Ovary (tissue), 9 donors: ENCODE data around the gene CCDC13. TPM values are rescaled to one million over a fixed set of nuclear protein-coding genes. Genes with fewer than 3 reads are reported as not detected.

ENCODE experiments used
- DNase-seq, 5 donors: peaks; one replicate each; pipeline ENCODE4 v3.0.0-alpha.2; 2019 to 2020
- H3K27ac ChIP-seq, 2 donors: fragments of 200-600 bp; one replicate each; pipeline versions ENCODE4 v1.5.1 to v1.8.0; 2019 to 2022
- H3K27me3 ChIP-seq: fragments of 200-600 bp; one replicate; pipeline ENCODE4 v1.8.0; 2022
- H3K36me3 ChIP-seq: fragments of 200-600 bp; sonication (generic); one replicate; pipeline ENCODE4 v1.5.1; 2019
- H3K4me1 ChIP-seq: one replicate; pipeline ENCODE4 v1.8.1; 2013; ENCODE audit warnings: mild to moderate bottlenecking, moderate library complexity; ENCODE audit not compliant: insufficient read depth
- H3K4me3 ChIP-seq: fragments of 200-600 bp; sonication (generic); one replicate; pipeline ENCODE4 v1.5.1; 2017
- H3K9me3 ChIP-seq, 2 donors: fragments of 200-600 bp in 1 of 2; sonication (generic) in 1 of 2; one replicate each; pipeline versions ENCODE4 v1.5.1 to v1.8.1; 2013 to 2019; ENCODE audit warnings: mild to moderate bottlenecking in 1 of 2, moderate library complexity in 1 of 2
- EP300 ChIP-seq: sonication (generic); formaldehyde crosslinking; IDR thresholded peaks from one replicate; pipeline ENCODE4 v1.6.1; 2017; ENCODE audit warnings: antibody characterized with exemption
- POLR2A ChIP-seq: fragments of 450-650 bp; IDR thresholded peaks from one replicate; pipeline ENCODE4 v1.6.1; 2017; ENCODE audit warnings: antibody characterized with exemption, mild to moderate bottlenecking, moderate library complexity
- WGBS, 3 donors: extraction: QIAGEN DNeasy Blood & Tissue Kit in 1 of 3; methylation state at CpG; one replicate each; pipeline versions ENCODE4 v1.1.5 to v1.1.7; 2013 to 2017; 5-methylcytosine and 5-hydroxymethylcytosine counted together
- intact Hi-C, 4 donors: fragments of 100-400 bp; cut with DNase I; formaldehyde crosslinking; loops; one replicate each; pipeline versions ENCODE4 v1.11.0 to v1.15.1; 2022 to 2023
- polyA plus RNA-seq, 2 donors: library from polyadenylated mRNA; stranded (reverse); fragments of 200-250 nt in 1 of 2; fragments of 350-450 nt in 1 of 2; fragmentation: Illumina TruSeq in 1 of 2; extraction: RNeasy Lipid Tissue Mini Kit (QIAGEN cat#74804) in 1 of 2; gene quantifications; one replicate each; pipeline ENCODE4 v1.2.3, GENCODE V29; 2013 to 2014
- total RNA-seq, 7 donors: library from RNA; depleted of rRNA in 2 of 7; stranded (reverse); fragments of >200 nt in 2 of 7; fragmentation: NEBNext Ultra II Directional in 3 of 7; extraction: Animal tissue kit (Norgen Biotek cat#: 25700) in 3 of 7; gene quantifications; one replicate each; pipeline versions ENCODE4 v1.1.0 to v1.2.4, GENCODE V29; 2016 to 2023
- TF ChIP-seq, protein P1 (sequence below), 3 donors: fragments of 450-650 bp in 2 of 3; fragments of 200-600 bp in 1 of 3; IDR thresholded peaks; one replicate each; pipeline versions ENCODE4 v1.5.1 to v1.8.0; 2016 to 2022; ENCODE audit warnings: antibody characterized with exemption in 3 of 3, mild to moderate bottlenecking in 1 of 3
- donor health status: DM: no; HTN: no; CAD: no; lungs with moderate emphysema.
- donor health status: DM: no; HTN: no; CAD: no.
- donor health status: Bipolar disorder and iron deficiency.
- donor health status: DM: yes; HTN: yes; CAD: no.
- donor health status: DM: no; HTN: no; CAD: no.
- donor health status: DM: yes; HTN: yes; CAD: no.

Gene CCDC13
- total and polyA plus RNA-seq, 9 donors, result 0.24 to 5.7 (median 0.75) TPM

DNA sequence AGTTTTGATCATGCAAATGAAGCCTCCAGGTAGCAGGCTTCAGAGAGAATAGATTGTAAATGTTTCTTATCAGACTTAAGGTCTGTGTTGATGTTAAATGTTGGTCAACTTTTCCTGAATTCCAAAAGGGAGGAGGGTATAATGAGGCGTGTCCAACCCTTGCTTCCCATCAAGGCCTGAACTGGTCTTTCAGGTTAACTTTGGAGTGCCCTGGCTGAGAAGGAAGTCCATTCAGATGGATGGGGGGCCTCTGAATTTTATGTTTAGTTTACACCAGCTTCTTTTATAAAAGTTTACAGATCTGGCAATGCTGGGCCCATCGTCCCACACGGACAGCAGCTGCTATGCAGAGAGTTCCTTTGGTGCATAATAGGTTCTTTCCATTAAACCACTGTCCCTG, 8.9 kb downstream of the CCDC13 start:
- H3K9me3 ChIP-seq, result no peaks in the 10 kb centered on the region
- no peak overlapping the region for H3K27ac ChIP-seq
- intact Hi-C loops, result no loop called here
- H3K27me3 ChIP-seq, result no peaks in the 10 kb centered on the region
- no peak for DNase-seq
- WGBS, 3 donors, result 78 to 81% (median 81%) methylated on average over 3 of the region's 3 CpGs
- no peak for TF ChIP-seq POLR2A
- TF ChIP-seq, protein P1, sequence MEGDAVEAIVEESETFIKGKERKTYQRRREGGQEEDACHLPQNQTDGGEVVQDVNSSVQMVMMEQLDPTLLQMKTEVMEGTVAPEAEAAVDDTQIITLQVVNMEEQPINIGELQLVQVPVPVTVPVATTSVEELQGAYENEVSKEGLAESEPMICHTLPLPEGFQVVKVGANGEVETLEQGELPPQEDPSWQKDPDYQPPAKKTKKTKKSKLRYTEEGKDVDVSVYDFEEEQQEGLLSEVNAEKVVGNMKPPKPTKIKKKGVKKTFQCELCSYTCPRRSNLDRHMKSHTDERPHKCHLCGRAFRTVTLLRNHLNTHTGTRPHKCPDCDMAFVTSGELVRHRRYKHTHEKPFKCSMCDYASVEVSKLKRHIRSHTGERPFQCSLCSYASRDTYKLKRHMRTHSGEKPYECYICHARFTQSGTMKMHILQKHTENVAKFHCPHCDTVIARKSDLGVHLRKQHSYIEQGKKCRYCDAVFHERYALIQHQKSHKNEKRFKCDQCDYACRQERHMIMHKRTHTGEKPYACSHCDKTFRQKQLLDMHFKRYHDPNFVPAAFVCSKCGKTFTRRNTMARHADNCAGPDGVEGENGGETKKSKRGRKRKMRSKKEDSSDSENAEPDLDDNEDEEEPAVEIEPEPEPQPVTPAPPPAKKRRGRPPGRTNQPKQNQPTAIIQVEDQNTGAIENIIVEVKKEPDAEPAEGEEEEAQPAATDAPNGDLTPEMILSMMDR (IDR thresholded peaks at IDR 0.05), result no peak
- TF ChIP-seq EP300, result no peak
- no peaks in the 10 kb centered on the region for H3K4me1 ChIP-seq
- H3K4me3 ChIP-seq, result no peak overlapping the region
- H3K36me3 ChIP-seq, result no peaks in the 10 kb centered on the region

DNA sequence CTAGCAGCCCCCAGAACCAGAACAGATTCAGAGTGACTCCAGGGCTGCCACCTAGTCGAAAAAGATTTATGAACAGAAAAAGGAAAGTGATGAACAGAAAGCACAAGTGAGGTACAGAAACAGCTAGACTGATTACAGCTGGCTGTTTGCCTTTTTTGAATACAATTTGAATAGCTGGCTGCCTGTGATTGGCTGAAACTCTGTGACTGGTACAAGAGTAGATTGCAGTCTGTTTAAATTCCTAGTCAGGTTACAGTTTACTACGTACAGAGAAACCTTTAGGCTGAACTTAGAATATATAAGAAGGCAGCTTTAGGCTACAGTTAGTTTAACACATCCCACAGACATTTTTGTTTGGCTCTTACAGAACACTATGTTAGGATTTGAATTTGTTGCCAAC, 10.0 kb downstream of the CCDC13 start:
- Histone ChIP-seq H3K4me3 (no peak overlapping the region), H3K27ac (no peak overlapping the region), H3K36me3 (no peaks in the 10 kb centered on the region), H3K27me3 (no peaks in the 10 kb centered on the region), H3K4me1 (no peaks in the 10 kb centered on the region), H3K9me3 (no peaks in the 10 kb centered on the region)
- no peak for DNase-seq
- TF ChIP-seq POLR2A, result no peak
- TF ChIP-seq EP300, result no peak
- TF ChIP-seq, protein P1 (IDR thresholded peaks at IDR 0.05), result no peak
- intact Hi-C loops, result no loop called here
- WGBS, 3 donors, result 38 to 54% (median 50%) methylated on average over 2 of the region's 2 CpGs

DNA sequence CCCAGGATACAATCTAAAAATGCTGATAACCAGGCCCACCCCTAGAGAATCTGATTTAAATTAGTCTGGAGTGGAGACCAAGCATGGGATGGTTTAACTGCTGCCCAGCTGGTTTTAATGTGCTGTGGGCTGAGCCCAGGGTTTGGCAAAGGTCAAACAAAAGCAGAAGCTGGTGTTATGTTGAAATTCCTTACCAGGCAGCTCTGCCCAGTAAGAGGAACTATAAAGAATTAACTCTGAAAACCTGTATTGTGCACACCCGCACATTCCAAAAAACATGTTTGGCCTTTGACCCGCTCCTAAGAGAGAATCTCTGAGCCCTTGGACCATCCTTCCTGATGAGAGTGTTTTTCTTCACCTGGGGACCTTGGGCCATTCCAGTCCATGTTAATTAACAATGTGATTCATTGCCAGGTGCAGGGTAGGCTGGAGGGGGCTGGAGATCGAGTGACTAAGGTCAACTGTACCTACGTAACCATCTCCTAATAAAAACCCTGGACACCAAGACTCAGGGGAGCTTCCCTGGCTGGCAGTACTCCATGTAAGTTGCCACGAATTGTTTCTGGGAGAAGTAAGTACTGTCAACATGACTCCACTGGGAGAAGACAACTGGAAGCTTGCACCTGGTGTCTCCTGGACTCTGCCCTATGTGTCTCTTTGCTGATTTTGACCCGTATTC, 10.9 kb downstream of the CCDC13 start:
- H3K36me3 ChIP-seq, result no peaks in the 10 kb centered on the region
- no peak overlapping the region for H3K27ac ChIP-seq
- WGBS, 3 donors, result 73 to 79% (median 75%) methylated on average over 6 of the region's 6 CpGs
- no peak overlapping the region for H3K4me3 ChIP-seq
- intact Hi-C loops, result no loop called here
- no peaks in the 10 kb centered on the region for H3K4me1 ChIP-seq
- H3K9me3 ChIP-seq, result no peaks in the 10 kb centered on the region
- TF ChIP-seq, protein P1 (IDR thresholded peaks at IDR 0.05), result no peak
- TF ChIP-seq EP300 (no peak), POLR2A (no peak)
- no peak for DNase-seq
- H3K27me3 ChIP-seq, result no peaks in the 10 kb centered on the region

DNA sequence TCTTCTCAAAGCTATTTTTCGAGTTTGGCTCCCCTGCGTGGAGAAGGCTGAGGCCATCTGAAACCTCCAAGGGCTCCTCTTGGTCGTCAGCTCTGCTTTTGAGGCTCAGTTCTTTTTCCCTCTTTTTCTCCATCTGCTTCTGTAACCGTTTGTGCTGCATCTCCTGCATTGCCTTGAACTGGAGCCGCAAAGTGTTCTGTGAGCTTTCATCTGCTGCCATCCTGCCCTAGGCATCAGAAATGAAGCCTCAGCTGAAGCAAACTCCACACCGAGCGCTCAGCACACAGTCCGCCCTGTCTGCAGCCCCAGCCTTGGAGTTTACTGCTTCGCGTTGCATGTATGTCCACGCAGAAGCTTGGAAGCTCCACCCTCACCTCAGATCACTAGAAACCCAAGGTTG, 14.9 kb downstream of the CCDC13 start:
- no peaks in the 10 kb centered on the region for H3K27me3 ChIP-seq
- H3K36me3 ChIP-seq, result no peaks in the 10 kb centered on the region
- no peak overlapping the region for H3K4me3 ChIP-seq
- no peak for TF ChIP-seq POLR2A
- TF ChIP-seq, protein P1 (IDR thresholded peaks at IDR 0.05), result no peak
- no peak for TF ChIP-seq EP300
- H3K9me3 ChIP-seq, result no peaks in the 10 kb centered on the region
- no peak for DNase-seq
- H3K4me1 ChIP-seq, result no peaks in the 10 kb centered on the region
- 73 to 83% (median 82%) methylated on average over 11 of the region's 11 CpGs for WGBS, 3 donors
- H3K27ac ChIP-seq, result no peak overlapping the region
- intact Hi-C loops, result no loop called here
